ENCODE data around the gene DNAJA4.

- TF ChIP-seq CTCF (IDR thresholded peaks at IDR 0.05), result no peak
- TF ChIP-seq POLR2AphosphoS5 (IDR thresholded peaks at IDR 0.05), result no peak
These were observed 19.5 kb upstream of the DNAJA4 start for GRCh38 chr15:78244893-78245292.
